ENCODE data around the gene SLC9A8. TPM values are rescaled to one million over a fixed set of nuclear protein-coding genes. Genes with fewer than 3 reads are reported as not detected.

SLC9A8 gene
- total RNA-seq, 1 donor from 2014 or later: 65.7 TPM

DNA sequence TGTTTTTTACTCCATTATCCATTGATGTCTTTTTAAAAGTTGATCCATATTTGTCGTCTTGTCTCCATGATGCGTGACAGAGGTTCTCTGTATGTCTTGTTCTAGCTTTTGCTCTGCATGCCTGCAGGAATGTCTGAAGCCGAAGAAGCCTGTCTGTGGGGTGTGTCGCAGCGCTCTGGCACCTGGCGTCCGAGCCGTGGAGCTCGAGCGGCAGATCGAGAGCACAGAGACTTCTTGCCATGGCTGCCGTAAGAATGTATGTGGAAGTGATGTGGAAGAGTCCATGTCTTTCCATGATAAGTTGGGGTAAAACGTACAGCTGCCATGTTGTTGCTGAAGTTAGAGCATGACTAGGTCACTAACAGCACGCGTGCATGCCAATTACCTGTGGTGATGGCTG lies 128.8 kb downstream of the SLC9A8 start:
- ChIA-PET CTCF (no interaction called here), POLR2A (no interaction called here)
- Mint-ChIP-seq H3K4me3 (no peak overlapping the region), H3K27ac (no peak overlapping the region), H3K4me1 (peaks cover 43% of the 10 kb centered on the region), H3K27me3 (no peaks in the 10 kb centered on the region), H3K36me3 (ENCODE audit: low read depth) (peaks cover 67% of the 10 kb centered on the region), H3K9me3 (no peaks in the 10 kb centered on the region)
- intact Hi-C loops (cut with micrococcal nuclease): no loop called here
- ATAC-seq (ENCODE audit: low read depth) (no peak), DNase-seq (no peak)
- TF ChIP-seq, protein P1, sequence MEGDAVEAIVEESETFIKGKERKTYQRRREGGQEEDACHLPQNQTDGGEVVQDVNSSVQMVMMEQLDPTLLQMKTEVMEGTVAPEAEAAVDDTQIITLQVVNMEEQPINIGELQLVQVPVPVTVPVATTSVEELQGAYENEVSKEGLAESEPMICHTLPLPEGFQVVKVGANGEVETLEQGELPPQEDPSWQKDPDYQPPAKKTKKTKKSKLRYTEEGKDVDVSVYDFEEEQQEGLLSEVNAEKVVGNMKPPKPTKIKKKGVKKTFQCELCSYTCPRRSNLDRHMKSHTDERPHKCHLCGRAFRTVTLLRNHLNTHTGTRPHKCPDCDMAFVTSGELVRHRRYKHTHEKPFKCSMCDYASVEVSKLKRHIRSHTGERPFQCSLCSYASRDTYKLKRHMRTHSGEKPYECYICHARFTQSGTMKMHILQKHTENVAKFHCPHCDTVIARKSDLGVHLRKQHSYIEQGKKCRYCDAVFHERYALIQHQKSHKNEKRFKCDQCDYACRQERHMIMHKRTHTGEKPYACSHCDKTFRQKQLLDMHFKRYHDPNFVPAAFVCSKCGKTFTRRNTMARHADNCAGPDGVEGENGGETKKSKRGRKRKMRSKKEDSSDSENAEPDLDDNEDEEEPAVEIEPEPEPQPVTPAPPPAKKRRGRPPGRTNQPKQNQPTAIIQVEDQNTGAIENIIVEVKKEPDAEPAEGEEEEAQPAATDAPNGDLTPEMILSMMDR (IDR thresholded peaks at IDR 0.05): no peak

Other genes starting within 250 kb of the SLC9A8 start
- not detected in 2 replicates for gene PTGIS, start 244.7 kb upstream of the SLC9A8 start, total RNA-seq
- gene B4GALT5, start 99.0 kb upstream of the SLC9A8 start, total RNA-seq: 70.6 and 72.9 TPM in 2 replicates
- gene SPATA2, start 102.7 kb downstream of the SLC9A8 start, total RNA-seq: 9.1 and 9.4 TPM in 2 replicates
- gene RNF114, start 123.6 kb downstream of the SLC9A8 start, total RNA-seq: 56.5 and 56.6 TPM in 2 replicates
- gene SNAI1, start 170.2 kb downstream of the SLC9A8 start, total RNA-seq: 0.61 and 0.67 TPM in 2 replicates

Measured in activated B cell treated with CpG ODN at 0.5 μM for 24 hours (primary cell).